WERI-Rb-1 (cell line): ENCODE measurements around the gene GSTA3.
"Not testable (repeated sequence)": the region's sequence is repeated elsewhere in the genome, so short reads cannot be mapped to it uniquely, and the experiment has no call there.

Source experiments
- DNase-seq: peaks from one replicate; pipeline ENCODE4 v3.0.0-alpha.2; 2020
- H3K27ac ChIP-seq: fragments of 250-450 bp; sonication (Bioruptor Pico); 2 replicates; pipeline ENCODE4 v1.5.1; 2020; ENCODE audit warnings: mild to moderate bottlenecking, moderate library complexity
- H3K27me3 ChIP-seq: fragments of 250-450 bp; sonication (Bioruptor Pico); 2 replicates; pipeline ENCODE4 v1.5.1; 2021; ENCODE audit warnings: mild to moderate bottlenecking, low read depth, moderate library complexity; ENCODE audit not compliant: insufficient read depth, severe bottlenecking
- H3K36me3 ChIP-seq: fragments of 250-450 bp; sonication (Bioruptor Pico); 2 replicates; pipeline ENCODE4 v1.5.1; 2020; ENCODE audit warnings: mild to moderate bottlenecking, moderate library complexity
- H3K4me3 ChIP-seq: 2 replicates; pipeline ENCODE4 v1.5.1; 2011; ENCODE audit warnings: low read depth, mild to moderate bottlenecking, control low read depth, low read length
- H3K9me3 ChIP-seq: fragments of 250-450 bp; sonication (Bioruptor Pico); 2 replicates; pipeline ENCODE4 v1.5.1; 2021; ENCODE audit warnings: mild to moderate bottlenecking, moderate library complexity; ENCODE audit not compliant: severe bottlenecking
- TF ChIP-seq, protein P1 (sequence below): IDR thresholded peaks from 2 replicates; pipeline ENCODE4 v1.5.1; 2011; ENCODE audit warnings: low read depth, mild to moderate bottlenecking, control low read depth, inconsistent platforms, low read length

Gene GSTA3

DNA sequence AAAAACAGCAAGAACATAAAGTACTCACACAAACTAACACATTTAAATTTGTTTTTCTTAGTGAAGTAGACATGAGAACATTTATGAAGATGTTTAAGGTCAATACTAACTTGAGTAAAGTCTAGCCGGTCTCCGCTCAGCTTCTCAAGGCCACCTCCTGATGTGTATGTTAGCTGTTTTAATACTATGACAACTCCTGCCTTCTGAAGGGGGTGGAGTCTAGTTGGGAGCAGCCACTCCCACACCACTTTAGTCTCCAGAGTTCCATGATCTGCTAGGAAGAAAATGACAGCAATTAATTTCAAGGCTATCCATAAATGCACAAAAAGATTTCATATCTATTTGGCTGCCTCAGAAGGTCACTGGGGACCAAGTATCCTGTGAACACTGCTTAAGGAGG is at the start of gene GSTA3:
Gene GSTA3 (minus strand): TSS at position 168 of the 400 bp plus-strand sequence. CDS start 3,864 bp downstream, outside the sequence.
- no peaks in the 10 kb centered on the region for H3K36me3 ChIP-seq
- DNase-seq: no peak
- no peak within 1 kb of the TSS for H3K4me3 ChIP-seq
- H3K9me3 ChIP-seq: peaks cover 6% of the 10 kb centered on the region
- TF ChIP-seq, protein P1, sequence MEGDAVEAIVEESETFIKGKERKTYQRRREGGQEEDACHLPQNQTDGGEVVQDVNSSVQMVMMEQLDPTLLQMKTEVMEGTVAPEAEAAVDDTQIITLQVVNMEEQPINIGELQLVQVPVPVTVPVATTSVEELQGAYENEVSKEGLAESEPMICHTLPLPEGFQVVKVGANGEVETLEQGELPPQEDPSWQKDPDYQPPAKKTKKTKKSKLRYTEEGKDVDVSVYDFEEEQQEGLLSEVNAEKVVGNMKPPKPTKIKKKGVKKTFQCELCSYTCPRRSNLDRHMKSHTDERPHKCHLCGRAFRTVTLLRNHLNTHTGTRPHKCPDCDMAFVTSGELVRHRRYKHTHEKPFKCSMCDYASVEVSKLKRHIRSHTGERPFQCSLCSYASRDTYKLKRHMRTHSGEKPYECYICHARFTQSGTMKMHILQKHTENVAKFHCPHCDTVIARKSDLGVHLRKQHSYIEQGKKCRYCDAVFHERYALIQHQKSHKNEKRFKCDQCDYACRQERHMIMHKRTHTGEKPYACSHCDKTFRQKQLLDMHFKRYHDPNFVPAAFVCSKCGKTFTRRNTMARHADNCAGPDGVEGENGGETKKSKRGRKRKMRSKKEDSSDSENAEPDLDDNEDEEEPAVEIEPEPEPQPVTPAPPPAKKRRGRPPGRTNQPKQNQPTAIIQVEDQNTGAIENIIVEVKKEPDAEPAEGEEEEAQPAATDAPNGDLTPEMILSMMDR: no peak
- H3K27ac ChIP-seq: no peak within 1 kb of the TSS
- H3K27me3 ChIP-seq: no peaks in the 10 kb centered on the region

DNA sequence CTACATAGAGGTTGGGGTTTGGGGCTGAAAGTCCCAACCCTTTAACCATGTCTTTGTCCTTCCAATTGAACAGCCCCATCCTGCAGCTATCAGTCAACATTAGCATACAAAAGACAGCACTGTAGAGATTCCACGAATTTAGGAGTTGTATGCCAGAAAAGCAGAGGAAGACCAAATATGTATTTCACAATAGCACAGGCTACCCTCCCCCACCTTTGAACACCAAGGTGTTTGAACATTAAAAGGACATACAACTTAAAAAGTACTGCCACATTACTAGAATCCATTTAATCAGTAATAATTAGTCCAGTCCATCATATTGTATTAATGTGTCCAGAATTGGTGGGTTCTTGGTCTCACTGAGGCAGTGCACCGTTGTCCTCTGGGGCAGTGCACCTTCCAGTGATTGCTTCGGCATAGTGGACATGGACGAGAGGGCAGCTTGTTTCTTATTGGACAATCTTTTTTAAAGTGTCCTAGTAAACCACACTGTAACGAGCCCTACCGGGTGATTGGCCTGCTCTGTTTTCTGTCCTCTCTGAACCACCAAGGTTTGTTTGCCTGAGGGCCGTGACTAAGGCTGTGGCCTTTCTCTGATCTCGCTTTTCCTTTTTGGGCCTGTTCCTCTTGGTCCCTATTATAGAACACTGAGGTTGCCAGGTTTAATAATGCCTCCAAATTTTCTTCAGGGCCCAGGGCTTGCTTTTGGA is 49.2 kb upstream of the GSTA3 start:
- Histone ChIP-seq H3K27ac (no peak overlapping the region), H3K4me3 (no peak overlapping the region), H3K36me3 (no peaks in the 10 kb centered on the region), H3K9me3 (peaks cover 12% of the 10 kb centered on the region), H3K27me3 (no peaks in the 10 kb centered on the region)
- no peak for DNase-seq
- TF ChIP-seq, protein P1: no peak

DNA sequence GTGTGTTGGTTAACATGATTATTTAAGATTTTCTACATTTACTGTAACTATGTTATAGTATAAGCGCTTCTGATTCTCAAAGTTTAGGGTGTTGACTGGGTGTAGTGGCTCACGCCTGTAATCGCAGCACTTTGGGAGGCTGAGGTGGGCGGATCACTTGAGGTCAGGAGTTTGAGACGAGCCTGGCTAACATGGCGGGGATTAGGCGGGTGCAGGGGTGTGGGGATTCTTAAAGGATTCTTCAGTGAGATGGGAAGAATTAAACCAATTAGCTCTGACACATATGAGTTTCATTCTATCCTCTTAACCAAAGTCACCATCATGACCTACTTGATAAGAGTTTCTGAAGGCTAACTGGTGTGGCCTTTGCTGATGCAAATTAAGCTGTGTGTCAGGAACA is 46.4 kb upstream of the GSTA3 start:
- no peaks in the 10 kb centered on the region for H3K9me3 ChIP-seq
- TF ChIP-seq, protein P1: no peak
- peak; percentile 96 for DNase-seq
- no peaks in the 10 kb centered on the region for H3K36me3 ChIP-seq
- no peaks in the 10 kb centered on the region for H3K27me3 ChIP-seq
- H3K27ac ChIP-seq: no peak overlapping the region
- H3K4me3 ChIP-seq: no peak overlapping the region

DNA sequence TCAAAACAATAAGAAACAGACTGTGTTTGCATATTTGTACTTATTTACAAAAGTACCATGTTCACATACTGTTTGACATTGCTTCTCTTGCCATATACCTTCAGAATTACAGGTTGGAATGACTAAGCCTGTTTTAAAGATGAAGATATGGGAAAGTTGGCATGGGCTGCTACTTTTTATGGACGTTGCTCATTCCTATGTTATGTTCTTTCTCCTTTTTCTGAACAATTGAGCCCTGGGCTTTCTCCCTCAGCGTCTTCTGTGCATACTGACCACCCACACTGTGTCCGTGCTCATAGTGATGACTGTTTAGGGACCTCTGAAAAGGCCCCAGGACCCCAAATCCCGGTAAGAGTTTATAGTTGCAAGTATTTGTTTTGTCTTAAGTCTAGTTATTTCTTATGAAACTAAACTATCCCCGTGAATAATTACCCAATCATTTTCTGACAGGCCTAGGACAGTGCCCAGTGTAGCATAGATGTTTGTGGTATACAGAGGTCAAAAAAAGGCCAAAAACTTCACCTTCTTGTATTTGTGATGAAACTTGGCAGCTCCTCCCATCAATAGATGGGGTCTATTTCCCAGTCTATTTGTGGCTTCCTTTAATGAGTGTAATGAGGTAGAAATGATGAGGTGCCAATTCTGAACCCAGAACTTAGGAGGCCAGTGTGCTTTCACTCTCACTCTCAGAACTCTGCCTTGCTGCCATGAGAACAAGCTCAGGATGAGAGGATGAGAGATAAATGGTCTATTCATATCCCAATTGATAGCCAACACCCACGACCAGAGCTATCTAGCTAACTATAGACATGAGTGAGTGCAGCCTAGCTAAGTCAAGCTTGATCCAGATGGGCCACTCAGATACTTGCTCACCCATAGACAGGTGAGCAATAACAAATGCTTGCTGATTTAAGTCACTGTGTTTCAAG is 44.7 kb upstream of the GSTA3 start:
- no peaks in the 10 kb centered on the region for H3K36me3 ChIP-seq
- no peaks in the 10 kb centered on the region for H3K9me3 ChIP-seq
- DNase-seq: no peak
- TF ChIP-seq, protein P1: no peak
- no peak overlapping the region for H3K4me3 ChIP-seq
- H3K27me3 ChIP-seq: no peaks in the 10 kb centered on the region
- H3K27ac ChIP-seq: no peak overlapping the region

DNA sequence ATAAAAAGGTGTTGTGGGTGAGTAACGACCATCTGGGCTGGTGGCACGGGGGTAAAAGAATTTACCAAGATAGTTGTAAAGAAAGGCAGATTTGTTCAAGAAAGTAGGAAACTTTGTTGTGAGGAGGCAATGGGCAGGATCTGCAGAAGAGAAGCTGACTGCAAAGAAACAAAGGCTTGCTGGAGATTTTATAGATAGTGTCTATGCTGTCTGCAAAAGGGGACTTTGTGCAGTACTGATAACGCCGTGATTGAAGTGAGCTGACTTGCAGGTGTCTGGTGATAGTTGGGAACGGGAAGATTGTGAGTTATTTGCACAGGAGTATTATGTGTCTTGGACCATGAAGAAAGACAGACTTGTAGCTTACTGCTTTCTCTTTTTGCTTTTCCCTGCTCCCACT is 36.8 kb upstream of the GSTA3 start:
- no peak overlapping the region for H3K4me3 ChIP-seq
- TF ChIP-seq, protein P1: no peak
- H3K27me3 ChIP-seq: no peaks in the 10 kb centered on the region
- no peak overlapping the region for H3K27ac ChIP-seq
- H3K36me3 ChIP-seq: no peaks in the 10 kb centered on the region
- H3K9me3 ChIP-seq: no peaks in the 10 kb centered on the region
- no peak for DNase-seq

DNA sequence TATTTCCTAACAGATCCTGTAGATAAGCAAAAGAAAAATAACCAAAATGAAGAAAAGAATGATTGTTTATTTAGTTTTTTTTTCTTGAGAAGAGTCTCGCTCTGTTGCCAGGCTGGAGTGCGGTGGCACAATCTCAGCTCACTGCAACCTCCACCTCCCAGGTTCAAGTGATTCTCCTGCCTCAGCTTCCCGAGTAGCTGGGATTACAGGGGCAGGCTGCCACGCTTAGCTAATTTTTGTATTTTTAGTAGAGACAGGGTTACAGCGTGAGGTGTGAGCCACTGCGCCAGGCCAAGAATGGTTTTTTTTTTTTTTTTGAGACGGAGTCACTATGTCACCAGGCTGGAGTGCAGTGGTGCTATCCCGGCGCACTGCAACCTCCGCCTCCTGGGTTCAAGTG is 33.3 kb upstream of the GSTA3 start:
- DNase-seq, H3K36me3 ChIP-seq, H3K27ac ChIP-seq, H3K9me3 ChIP-seq, H3K4me3 ChIP-seq, H3K27me3 ChIP-seq: not testable (repeated sequence)
